H7 (cell line): ENCODE results near the gene SUN5. TPM values are rescaled to one million over a fixed set of nuclear protein-coding genes. Genes with fewer than 3 reads are reported as not detected.

Source experiments
- DNase-seq: peaks from one replicate; pipeline ENCODE4 v3.0.0; 2012
- H3K27me3 ChIP-seq: 2 replicates; pipeline ENCODE4 v1.6.0; 2011; ENCODE audit warnings: mild to moderate bottlenecking, low read length; ENCODE audit not compliant: control insufficient read depth, insufficient read depth
- H3K36me3 ChIP-seq: replicated peaks from 2 replicates; pipeline ENCODE4 v1.5.1; 2011; ENCODE audit warnings: low read length; ENCODE audit not compliant: control insufficient read depth, insufficient read depth
- H3K4me3 ChIP-seq: 2 replicates; pipeline ENCODE4 v1.5.1; 2011; ENCODE audit warnings: low read depth, mild to moderate bottlenecking, control low read depth, low read length, moderate library complexity; ENCODE audit not compliant: insufficient read depth
- total RNA-seq: library from RNA; depleted of rRNA; stranded (reverse); fragments of >200 nt; shearing (Covaris generic); gene quantifications from 2 replicates; pipeline ENCODE4 v1.2.3, GENCODE V29; 2014

SUN5 gene
- total RNA-seq, 1 experiment from 2014 or later = not detected

DNA sequence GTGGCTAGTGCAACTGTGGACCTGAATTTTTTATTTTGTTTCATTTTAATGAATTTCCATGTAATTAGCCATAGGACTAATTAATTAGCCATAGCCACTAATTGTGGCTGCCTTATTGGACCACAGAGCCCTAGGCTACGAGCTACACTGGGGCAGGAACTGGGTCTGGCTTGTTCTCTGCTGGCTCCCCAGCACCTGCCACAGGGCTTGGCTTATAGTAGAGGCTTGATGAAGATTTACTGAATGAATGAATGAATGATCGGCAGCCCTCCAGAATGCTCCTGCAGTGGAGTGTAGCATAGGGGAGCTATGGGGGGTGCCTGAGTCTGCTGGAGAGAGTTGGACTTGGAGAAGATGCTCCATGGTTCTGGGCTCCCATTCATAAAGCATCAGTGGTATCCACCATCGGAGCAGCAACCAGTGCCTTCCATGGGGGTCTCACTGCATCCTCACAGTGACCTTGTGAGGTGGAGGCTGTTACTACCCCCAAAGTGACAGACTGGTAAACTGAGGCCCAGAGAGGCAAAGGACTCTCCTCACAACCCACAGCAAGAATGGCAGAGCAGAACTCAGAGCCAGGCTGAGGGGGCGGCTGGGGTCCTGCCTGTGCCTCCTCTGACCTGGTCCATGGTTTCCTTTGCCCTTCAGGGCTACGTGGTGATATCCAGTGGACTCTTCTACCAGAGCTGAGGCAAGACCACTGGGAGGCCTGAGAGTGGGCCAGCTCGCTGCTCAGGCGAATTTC, 18.6 kb upstream of the SUN5 start:
- H3K36me3 ChIP-seq = no peaks in the 10 kb centered on the region
- DNase-seq = no peak
- H3K27me3 ChIP-seq = no peaks in the 10 kb centered on the region
- H3K4me3 ChIP-seq = no peak overlapping the region

DNA sequence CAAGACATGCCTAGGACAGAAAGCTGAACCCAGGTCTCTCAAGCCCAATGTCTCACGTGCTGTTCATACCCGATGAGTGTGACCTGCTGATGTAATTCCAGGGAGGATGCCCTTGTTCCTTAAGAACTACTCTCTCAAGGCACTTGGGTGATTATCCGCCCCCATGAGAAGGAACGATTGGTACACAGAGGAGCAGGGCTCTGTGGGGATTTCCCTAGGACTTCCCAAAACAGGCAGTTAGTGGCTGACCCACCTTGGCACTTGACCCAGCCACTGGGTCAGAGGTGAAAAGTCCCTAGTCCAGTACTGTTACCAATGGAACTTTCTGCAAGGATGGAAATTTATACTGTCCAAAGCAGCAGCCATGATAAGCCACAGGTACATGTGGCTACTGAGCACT, 18.1 kb upstream of the SUN5 start:
- no peaks in the 10 kb centered on the region for H3K36me3 ChIP-seq
- H3K27me3 ChIP-seq = no peaks in the 10 kb centered on the region
- H3K4me3 ChIP-seq = no peak overlapping the region
- no peak for DNase-seq

DNA sequence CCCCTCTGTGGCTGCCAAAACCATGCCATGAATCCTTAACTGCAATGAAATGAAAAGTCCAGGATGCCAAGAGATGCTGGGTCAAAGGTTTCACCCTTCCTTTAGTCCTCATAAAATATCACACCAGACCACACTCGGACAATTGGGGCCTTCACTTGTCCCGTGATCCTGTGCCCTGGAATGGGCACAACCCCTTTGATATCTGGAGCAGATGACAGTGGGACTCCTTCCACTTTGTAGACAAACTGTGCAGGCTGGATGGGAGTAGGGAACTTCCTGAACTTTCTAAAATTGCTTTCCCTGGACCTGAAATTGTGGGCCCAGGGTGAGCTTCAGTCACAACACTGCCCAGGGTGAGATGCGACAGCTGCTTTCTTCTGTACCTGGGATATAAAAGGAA, 17.6 kb upstream of the SUN5 start:
- H3K27me3 ChIP-seq = no peaks in the 10 kb centered on the region
- DNase-seq = no peak
- no peaks in the 10 kb centered on the region for H3K36me3 ChIP-seq
- no peak overlapping the region for H3K4me3 ChIP-seq

DNA sequence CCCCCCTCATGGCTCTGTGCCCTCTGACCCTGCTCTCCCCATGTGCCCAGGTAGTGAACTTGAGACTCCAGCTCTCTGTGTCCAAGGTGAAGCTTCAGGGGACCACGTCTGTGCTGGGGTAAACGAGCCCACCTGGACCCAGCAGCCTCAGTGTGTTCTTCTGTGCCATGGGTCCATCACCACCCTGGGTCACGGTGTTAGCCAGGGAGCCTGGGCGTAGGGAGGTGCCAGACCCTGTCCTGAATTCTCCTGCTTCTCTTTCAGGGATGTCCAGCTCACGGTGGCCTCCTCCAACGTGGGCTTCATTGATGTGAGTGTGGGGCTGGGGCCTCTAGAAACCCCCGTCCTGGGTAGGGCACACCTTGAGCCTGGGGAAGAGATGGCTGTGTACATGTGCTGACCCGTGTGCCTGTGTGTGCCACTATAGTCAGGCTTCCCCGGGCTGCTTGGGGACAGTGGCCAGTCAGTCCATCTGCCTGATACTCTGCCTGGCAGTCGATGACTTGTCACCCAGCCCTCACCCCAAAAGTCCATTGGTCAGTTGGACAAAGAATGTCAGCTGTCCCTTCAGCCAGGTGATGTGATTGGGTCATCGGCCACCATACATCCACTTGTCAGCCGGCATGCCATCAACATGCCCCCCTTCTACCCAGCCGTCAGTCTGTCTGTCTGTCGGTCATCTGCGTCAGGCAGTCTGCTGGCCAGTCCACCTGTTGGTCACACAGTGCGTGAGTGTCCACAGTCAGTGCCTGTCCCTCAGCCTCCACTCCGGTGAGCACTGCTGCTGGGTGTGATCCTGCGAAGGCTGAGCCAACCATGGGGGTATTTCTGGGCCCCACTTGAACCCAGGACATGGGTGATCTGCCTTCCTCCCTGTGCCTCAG, 16.3 kb upstream of the SUN5 start:
- no peak for DNase-seq

DNA sequence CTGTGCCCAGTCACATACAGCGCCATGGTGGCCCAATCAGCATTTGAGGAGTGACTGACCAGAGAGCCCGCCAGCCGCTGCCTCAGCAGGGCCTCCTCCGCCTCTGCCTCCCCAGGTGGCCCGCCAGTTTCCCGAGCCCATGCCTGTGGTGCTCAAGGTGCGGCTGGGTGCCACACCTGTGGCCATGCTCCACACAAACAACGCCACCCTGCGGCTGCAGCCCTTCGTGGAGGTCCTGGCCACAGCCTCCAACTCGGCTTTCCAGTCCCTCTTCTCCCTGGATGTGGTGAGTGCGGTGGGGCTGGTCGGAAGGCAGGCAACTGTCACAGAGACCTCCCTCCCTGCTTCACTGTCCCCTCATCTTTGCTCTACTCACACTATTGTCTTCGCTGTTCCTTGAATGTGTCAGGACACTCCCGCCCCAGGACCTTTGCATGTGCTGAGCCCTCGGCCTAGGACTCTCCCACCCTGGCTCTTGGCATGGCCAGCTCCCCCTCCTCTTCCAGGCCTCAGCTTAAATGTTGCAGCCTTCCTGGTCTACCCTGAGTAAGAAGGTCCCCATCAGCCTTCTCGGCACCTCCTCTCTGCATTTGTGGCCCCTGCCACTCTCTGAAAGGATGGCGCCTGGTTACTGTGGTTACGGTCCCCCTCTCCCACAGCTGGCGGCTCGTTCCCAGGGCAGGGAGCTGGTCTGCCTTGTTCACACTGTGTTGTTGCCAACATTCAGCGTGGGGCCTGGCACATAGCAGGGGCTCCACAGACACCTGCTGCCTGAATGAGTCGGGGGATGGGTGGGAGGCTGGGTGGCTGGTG, 15.4 kb upstream of the SUN5 start:
- H3K27me3 ChIP-seq = no peaks in the 10 kb centered on the region
- H3K36me3 ChIP-seq = no peaks in the 10 kb centered on the region
- H3K4me3 ChIP-seq = no peak overlapping the region
- no peak for DNase-seq

More for the DNA sequence above, 16.3 kb upstream of the SUN5 start:
- Histone ChIP-seq H3K36me3 (no peaks in the 10 kb centered on the region), H3K27me3 (no peaks in the 10 kb centered on the region), H3K4me3 (no peak overlapping the region)

DNA sequence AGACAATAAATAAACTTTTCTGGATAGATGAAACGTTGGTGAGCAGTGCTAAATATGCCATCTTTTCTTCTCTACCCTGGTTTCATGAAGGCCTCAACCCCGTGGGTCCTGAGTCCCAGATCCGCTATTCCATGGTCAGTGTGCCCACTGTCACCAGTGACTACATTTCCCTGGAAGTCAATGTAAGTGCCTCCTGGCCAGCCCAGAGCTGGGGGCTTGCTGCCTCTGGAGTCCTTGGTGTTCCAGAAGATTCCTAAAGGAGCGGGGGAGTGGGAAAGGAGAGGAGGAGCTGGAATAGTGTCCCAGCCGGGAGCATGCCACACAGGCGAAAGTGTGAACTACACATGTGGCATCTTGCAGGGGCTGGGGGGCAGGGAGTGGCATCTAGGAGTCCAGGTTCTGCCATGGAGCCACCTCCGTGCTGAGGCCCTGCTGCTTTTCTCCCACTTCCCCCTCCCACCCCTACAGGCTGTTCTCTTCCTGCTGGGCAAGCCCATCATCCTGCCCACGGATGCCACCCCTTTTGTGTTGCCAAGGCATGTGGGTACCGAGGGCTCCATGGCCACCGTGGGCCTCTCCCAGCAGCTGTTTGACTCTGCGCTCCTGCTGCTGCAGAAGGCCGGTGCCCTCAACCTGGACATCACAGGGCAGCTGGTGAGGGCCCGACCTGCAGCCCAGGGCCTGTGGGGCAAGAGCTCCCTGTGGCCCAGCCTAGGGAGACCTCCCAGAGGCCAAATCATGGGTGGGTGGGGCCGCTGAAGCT, 14.1 kb upstream of the SUN5 start:
- DNase-seq = no peak

DNA sequence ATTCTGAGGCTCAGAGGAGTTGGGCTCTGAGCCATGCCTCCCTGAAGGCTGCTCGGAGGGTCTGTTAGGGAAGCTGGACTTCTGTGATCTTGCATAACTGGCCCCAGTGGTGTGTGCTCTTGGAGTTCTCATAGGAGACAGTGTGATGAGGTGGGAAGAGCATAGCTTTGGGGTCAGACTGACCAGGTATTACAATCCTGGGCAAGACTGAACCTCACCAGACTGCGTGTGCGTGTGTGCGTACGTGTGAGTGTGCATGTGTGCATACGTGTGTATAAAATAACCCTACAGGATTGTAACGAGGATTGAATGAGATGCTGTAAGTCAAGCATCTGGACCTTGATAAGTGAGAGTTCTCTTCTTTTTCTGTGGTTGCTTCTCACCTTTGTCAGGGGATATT, 13.3 kb upstream of the SUN5 start:
- no peaks in the 10 kb centered on the region for H3K27me3 ChIP-seq
- no peaks in the 10 kb centered on the region for H3K36me3 ChIP-seq
- H3K4me3 ChIP-seq = no peak overlapping the region
- DNase-seq = no peak

More for the DNA sequence above, 14.1 kb upstream of the SUN5 start:
- H3K4me3 ChIP-seq = no peak overlapping the region
- no peaks in the 10 kb centered on the region for H3K27me3 ChIP-seq
- no peaks in the 10 kb centered on the region for H3K36me3 ChIP-seq

DNA sequence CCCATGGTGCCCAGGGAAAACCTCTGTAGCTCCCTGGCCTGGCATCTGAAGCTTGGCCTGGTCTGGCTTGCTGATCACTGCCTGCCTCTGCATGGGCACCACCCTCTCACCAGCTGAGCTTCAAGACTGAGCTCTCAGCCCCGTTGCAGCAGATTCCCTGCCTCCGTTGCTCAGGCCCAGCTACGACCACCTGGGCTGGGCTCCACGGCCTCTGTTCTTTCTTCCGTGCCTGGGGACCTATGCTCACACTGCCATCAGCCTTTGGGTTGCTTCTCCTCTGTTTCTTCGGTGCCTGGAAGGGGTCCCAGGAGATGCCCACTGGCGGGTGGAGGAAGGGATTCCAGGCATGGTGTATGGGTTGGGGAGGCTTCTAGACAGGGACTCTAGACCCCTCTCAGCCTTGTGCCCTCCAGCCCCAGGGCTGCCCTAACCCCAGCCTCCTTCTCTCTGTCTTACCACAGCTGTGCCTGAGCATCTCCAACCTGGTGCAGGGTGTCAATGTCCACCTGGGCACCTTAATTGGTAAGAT, 12.4 kb upstream of the SUN5 start:
- no peak overlapping the region for H3K4me3 ChIP-seq
- H3K36me3 ChIP-seq = no peaks in the 10 kb centered on the region
- H3K27me3 ChIP-seq = no peaks in the 10 kb centered on the region
- DNase-seq = no peak

DNA sequence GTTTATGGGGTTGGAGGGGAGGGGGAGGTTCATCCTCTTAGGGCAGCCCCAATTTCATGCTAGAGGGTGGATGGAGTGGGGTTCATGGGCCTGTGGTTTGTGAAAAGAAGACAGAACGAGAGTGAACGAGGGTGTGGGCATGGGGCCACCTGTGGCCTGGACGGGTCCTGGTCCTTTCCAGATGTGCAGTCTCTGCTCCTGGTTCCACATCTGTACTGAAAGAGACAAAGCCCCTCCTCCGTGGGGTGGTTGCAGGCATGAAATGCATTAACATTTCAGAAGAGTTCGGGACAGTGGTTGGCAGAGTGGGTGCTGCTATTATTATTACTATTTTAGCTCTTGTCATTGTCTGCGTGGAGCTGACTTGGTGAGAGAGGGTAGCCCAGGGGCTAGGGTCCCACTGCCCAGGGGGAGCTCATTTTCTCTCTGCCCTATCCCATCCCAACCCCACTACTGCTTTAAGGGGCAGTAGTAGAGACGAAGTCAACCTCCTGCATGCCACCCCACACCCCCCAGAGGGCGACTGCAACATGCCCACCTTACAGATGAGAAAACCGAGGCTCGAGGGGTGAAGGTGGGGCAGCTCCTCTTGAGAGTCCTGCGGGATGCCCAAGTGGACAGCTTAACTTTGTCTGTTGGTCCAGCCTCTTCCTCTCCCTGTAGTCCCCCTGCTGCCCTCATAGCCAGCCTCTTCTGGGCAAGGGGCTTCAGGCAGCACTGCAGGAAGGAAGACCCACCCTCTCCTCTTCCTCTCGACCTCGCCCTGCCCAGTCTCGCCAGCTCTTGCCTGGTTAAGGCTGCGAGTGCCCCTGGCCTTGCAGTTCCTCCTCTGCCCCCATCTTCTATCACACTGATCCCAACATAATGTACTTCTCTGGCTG, 11.7 kb upstream of the SUN5 start:
- no peak overlapping the region for H3K4me3 ChIP-seq
- no peaks in the 10 kb centered on the region for H3K27me3 ChIP-seq
- no peak for DNase-seq
- no peaks in the 10 kb centered on the region for H3K36me3 ChIP-seq

DNA sequence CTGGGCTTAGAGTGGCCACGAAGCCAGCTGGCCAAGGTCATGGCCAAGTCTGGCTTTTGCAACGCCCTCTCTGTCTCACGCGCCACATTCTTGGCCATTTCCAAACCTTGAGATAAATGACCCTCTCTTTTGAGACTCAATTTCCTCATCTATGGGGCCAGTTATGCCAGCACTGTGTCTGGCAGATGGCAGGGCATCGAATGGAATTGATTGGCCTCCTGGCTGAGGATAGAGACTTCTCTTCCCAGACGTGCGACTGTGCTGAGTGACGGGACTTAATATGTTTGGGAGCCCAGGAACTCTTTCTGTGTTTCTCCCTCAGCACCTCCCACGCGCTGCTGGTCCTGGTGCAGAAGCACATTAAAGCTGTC, 10.9 kb upstream of the SUN5 start:
- Histone ChIP-seq H3K36me3 (no peaks in the 10 kb centered on the region), H3K27me3 (no peaks in the 10 kb centered on the region), H3K4me3 (no peak overlapping the region)
- DNase-seq = no peak

DNA sequence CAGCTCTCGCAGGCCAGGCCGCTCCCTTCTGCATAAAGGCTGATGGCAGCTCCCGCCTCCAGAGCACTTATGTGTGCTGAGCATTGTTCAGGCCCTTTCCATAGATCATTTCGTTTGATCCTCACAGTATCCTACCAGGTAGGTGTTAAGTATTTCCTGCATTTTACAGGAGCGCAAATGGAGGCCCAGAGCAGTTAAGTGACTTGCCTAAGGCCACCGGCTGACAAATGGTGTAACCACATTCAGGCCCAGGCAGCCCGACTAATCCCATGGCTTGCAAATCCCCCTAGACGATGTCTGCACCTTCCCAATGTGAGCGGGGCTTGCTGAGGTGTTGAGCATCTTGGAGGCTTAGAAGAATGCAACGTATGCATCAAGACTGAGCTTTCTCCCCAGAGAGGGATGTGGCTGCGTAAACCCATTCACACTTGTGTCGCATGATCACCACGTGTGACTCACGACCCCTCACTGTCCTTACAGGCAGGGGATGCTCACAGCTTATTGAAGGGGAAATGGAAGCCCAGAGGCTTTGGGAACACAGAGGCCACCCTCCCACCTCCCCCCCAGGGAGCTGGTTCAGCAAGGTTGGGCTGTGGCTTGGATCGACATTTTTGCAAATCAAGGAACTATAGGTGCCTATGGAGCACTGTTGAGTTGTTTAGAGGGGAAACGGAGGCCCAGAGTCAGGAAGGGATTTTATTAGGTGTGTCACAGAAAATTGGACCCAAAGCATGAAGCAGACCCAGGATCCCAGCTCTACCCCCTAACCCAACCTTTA, 10.3 kb upstream of the SUN5 start:
- DNase-seq = peak; percentile 63
- H3K4me3 ChIP-seq = no peak overlapping the region
- no peaks in the 10 kb centered on the region for H3K27me3 ChIP-seq
- no peaks in the 10 kb centered on the region for H3K36me3 ChIP-seq

DNA sequence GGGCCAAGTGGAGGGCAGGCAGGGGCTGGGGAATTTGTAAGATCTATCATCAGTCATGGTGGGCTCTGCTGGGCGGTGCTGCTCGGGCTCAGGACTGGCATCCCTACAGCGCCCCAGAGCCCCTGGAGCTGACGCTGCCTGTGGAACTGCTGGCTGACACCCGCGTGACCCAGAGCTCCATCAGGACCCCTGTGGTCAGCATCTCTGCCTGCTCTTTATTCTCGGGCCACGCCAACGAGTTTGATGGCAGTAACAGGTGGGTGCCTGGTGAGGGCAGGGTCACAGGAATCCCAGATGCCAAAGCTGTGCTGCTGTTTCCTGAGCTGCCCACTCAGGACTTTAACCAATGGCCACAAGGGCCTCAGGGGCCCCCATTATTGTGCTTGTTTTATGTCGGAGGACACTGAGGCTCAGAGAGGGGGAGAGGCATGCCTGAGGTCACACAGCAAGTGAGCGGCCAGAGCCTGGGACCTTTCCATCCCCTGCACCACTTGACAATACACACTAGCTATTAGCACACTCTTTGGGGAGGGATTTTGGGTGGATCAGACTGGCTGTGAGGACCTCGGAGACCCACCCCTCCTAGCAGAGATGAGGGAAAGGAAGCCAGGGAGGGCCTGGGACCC, 9.6 kb upstream of the SUN5 start:
- no peaks in the 10 kb centered on the region for H3K27me3 ChIP-seq
- DNase-seq = no peak

More for the DNA sequence above, 9.6 kb upstream of the SUN5 start:
- H3K36me3 ChIP-seq = no peaks in the 10 kb centered on the region
- H3K4me3 ChIP-seq = no peak overlapping the region
